Ovary (tissue), 3 donors: ENCODE data around the gene RMND5A.

ENCODE experiments used
- CTCF ChIP-seq, 3 donors: fragments of 450-650 bp in 2 of 3; fragments of 200-600 bp in 1 of 3; IDR thresholded peaks; one replicate each; pipeline versions ENCODE4 v1.5.1 to v1.8.0; 2016 to 2022; ENCODE audit warnings: antibody characterized with exemption in 3 of 3, mild to moderate bottlenecking in 1 of 3
- POLR2A ChIP-seq: fragments of 450-650 bp; IDR thresholded peaks from one replicate; pipeline ENCODE4 v1.6.1; 2017; ENCODE audit warnings: antibody characterized with exemption, mild to moderate bottlenecking, moderate library complexity
- donor health status: DM: no; HTN: no; CAD: no.

- TF ChIP-seq CTCF (IDR thresholded peaks at IDR 0.05) (no peak), POLR2A (no peak)
Measured at GRCh38 chr2:86772611-86773010, 52.5 kb downstream of the RMND5A start.
